NCI-H1930 (cell line): ENCODE data around the gene LRP2.
"Not testable (repeated sequence)": the region's sequence is repeated elsewhere in the genome, so short reads cannot be mapped to it uniquely, and the experiment has no call there.

Experiments
- DNase-seq, 2 experiments: peaks; one replicate each; lab custom pipeline; 2025; lab: John Stamatoyannopoulos, UW

LRP2 gene

DNA sequence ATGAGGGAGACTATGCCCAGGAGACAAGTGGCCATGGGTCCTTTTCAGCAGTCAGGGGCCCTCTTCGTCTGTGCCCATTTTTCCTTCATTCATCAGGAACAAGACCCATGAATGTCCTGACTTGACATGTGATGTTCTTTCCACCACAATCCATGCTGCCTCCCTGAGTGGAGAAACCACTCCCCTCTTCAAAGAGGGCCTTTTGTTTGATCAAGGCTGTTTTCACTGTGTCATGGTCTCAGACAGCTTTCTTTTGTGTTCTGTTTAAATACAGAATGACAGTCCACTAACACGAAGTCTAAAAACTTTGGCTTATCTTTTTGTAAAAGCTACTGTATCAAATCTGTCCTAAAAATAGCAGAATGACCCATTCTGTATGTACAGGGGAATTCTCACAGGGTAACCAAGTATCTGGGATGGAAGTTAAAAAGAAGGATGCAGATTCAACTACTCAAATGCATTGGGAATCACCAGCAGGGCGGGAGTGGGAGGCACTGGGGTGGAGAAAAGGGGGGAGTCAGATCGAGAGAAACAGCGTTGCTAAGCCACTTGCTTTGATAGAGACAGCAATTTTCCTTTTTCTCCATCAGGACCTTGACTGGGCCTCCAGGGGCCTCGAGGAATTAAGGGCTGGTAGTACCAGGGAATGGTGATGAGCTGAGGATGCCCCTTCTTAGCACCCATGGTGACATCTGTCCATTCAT is 13.9 kb downstream of the LRP2 start:
- DNase-seq = no peak

DNA sequence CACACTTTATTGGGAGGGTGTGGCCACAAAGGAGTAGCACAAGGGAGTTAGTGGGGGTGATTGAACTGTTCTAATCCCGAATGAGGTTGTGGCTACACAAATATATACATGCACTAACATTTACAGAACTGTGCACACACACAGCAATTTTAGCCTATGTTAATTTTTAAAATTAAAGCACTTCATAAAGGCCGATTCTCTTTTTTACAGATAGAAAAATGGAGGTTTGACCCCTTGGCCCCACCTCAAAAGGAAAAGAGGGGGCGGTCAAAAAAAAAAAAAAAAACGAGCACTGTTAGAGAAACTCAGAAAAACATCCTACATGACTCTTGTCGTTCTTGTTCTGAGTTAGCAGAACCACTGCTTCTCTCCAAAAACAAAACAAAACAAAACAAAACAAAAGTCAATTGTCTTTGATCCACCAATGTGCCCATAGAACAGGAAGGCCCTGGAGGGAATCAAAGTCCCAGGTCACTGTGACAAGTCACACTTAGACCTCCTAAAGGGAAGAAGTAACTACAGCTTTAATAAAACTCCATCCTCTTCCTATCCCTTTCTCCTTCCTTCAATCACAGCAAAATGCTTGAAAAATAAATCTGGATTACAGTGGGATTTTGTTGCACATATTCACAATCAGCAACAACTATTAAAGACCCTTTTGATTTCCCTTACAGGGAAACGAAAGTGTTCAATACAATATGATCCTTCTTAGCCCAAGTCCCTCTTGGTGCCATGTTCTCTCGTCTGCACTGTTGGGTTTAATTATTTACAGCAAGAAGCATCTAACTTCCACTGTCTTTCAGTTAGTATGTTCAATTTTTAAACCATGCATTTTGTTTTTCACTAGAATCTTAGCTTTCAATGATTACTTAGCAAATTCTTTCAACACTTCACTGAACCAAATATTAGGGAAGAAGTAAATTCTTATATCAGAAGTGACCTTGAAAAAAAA is 16.6 kb downstream of the LRP2 start:
- no peak for DNase-seq

DNA sequence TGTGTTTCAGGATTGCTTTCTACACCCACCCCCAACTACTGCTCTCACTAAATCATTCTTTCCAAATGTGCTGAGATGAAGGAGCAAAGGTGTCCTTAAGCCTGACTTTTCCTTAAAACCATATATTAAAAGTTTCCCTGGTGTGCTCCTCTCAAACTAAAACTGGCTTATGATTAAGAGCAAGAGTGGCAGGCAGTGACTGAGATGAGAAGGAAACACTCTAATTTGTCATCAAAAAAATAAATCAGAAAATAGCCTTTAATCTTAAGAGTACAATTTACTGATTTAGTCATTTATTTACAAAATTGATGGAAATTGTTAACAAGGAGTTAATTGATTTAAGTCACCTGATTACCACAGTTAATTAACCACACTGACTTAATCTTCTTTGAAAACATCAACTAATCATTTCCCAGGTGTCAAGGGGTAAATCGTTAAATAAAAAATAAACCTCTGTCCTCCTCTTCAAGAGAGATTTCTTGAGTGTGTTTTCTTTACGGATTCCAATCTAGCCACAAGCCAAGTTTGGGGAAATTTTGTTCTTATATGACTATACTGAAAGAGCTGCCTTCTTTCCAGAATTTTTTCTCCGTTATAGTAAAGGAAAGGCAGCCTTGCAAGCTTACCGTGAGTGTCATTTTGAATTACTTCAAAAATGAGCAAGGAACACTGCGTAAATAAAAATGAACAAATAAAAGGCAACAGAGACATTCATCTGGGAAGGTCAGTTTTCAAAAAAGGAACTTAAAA is 17.4 kb downstream of the LRP2 start:
- no peak for DNase-seq

DNA sequence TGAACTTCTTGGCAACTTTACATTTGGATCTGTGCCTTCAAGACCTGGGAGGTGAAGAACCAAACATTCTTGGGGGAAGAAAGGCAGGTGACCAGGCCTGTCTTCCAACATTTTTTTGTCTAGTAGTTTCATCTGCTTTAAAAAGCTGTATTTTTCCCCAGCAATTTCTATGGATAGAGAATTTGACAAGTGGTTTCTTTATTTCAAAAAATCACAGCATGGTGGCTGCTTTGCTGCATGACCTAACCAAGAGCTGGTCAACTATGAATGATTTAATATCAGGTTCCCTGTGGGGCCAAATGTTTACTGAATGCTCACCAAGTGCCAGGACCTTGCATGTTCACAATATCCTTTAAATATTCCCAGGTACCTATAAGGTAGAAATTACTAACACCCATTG is 19.1 kb downstream of the LRP2 start:
- DNase-seq = no peak

GRCh38 chr2:169339657-169340056 is 22.7 kb downstream of the LRP2 start:
- DNase-seq = no peak

DNA sequence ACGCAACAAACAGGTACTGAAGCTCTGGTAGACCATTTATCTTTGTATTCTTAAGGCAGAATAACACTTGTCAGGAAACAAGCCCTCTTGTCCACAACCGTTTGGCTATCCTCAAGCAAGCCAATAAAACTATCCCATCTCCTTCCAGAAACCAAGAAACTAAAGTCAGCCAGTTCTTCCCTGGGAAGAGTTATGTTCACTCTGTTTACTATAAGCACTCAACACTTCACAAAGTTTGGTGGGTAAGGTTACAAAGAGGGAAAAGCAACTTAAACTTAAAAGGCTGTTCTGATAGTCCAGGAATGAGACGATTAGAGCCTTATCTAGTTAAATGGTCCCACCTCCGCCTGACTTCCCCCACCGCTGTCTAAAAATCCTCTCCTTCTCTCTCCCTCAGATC is 25.6 kb downstream of the LRP2 start:
- no peak for DNase-seq

DNA sequence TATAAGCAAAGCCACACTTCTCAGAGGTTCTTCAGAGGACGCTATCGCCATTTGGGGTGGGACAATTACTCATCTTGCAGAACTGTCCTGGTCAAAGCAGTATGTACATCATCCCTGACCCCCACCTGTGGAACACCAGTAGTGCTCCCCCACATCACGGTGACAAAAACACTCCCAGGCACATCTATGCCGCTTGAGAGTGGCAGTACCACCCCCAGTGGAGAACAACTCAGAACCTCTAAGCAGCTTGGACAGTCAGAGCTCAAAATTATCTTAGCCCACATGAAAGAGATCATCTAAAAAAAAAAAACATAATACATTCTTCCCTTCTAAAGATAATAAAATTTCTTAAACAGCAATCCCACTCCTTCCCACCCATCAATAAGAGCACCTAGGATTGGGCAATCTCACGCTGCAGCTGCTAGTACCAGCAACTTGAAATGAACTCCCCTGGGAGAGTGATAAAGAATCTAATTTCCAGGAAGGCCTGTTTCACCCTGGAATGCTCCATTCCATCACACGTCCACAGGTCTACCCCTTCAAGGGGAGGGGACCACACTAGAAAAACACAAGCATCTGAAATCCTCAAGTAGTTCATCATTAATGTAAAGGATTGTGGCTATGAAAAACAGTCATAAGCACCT is 31.7 kb downstream of the LRP2 start:
- no peak for DNase-seq

- no peak for DNase-seq
These were observed 32.4 kb downstream of the LRP2 start for GRCh38 chr2:169329688-169330554.

GRCh38 chr2:169328785-169329184 is 33.5 kb downstream of the LRP2 start:
- no peak for DNase-seq

DNA sequence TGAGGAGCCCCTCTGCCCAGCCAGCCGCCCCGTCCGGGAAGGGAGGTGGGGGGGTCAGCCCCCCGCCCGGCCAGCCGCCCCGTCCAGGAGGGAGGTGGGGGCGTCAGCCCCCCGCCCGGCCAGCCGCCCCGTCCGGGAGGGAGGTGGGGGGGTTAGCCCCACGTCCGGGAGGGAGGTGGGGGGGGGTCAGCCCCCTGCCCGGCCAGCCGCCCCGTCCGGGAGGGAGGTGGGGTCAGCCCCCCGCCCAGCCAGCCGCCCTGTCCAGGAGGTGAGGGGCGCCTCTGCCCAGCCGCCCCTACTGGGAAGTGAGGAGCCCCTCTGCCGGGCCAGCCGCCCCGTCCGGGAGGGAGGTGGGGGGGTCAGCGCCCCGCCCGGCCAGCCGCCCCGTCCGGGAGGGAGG is 34.5 kb downstream of the LRP2 start:
- not testable (repeated sequence) for DNase-seq

GRCh38 chr2:169325886-169326285 is 36.4 kb downstream of the LRP2 start:
- not testable (repeated sequence) for DNase-seq

GRCh38 chr2:169324581-169325260 is 37.6 kb downstream of the LRP2 start:
- no peak for DNase-seq

- no peak for DNase-seq
These were observed 38.5 kb downstream of the LRP2 start for GRCh38 chr2:169323841-169324240.

- no peak for DNase-seq
These were observed 41.8 kb downstream of the LRP2 start for GRCh38 chr2:169320561-169320960.

DNA sequence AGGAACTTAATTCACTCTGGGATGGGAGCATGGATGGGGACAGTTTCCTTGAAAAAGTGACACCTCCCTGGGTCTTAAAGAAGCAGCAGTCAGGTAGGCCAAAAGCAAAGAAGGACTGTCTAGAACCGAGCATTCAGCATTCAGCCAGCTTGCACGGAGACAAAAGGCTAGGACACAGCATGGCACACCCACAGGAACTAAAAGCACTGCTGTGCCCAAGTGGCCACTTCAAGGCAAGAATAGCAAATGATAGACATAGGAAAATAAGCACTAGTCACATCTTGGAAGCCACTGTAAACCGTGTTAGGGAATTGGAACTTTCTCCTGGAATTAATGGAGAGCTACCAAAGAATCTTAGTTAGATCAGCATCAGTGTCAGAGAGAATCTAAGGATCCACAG is 47.0 kb downstream of the LRP2 start:
- DNase-seq = no peak

DNA sequence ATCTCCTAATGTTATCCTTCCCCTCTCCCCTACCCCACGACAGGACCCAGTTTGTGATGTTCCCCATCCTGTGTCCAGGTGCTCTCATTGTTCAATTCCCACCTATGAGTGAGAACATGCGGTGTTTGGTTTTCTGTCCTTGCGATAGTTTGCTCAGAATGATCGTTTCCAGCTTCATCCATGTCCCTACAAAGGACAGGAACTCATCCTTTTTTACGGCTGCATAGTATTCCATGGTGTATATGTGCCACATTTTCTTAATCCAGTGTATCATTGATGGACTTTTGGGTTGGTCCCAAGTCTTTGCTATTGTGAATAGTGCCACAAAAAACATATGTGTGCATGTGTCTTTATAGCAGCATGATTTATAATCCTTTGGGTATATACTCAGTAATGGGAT is 54.0 kb downstream of the LRP2 start:
- not testable (repeated sequence) for DNase-seq

DNA sequence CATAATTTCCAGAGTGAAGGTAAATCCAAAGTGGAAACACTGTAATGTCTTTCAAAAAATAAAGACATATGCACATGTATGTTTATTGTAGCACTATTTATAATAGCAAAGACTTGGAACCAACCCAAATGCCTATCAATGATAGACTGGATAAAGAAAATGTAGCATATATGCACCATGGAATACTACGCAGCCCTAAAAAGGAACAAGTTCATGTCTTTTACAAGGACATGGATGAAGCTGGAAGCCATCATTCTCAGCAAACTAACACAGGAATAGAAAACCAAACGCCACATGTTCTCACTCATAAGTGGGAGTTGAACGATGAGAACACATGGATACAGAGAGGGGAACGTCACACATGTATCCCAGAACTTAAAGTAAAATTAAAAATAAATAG is 57.6 kb downstream of the LRP2 start:
- not testable (repeated sequence) for DNase-seq

DNA sequence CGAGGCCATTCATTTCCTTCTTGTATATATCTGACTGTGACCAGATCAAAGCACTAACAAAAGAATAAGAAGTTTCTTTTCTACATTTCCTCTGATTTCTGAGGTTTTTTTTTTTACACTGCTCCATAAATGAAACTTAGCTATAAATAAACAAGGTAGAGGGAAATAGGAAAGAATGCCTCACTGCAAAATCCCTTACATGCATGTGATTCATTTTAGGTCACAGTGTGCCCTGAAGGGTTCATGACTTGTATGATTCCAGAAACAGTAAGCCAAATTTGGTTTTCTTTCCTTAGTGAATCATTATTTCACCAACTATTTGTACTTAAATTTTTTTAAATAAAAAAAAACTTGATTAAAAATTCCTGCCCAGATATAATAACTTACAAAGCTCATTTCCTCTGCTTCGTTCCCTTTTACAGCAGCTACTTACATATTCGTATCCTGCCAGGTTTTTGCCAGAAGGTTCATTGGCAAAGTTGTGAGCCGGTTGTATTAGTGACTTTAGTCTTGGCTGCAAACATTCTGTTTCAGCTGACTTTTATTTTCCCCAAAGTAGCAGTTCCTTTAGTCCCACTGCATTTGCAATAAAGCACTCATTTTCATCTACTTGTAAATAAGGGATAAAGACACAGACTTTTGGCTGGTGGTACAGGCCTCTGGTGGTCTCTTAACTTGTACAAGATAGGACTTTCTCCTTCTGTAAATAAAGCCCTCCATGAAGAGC is 58.6 kb downstream of the LRP2 start:
- no peak for DNase-seq

GRCh38 chr2:169302364-169302763 is 60.0 kb downstream of the LRP2 start:
- DNase-seq = no peak
